ENCODE measurements around the gene VTN.

The VTN gene

GRCh38 chr17:28385406-28385805 lies 15.3 kb upstream of the VTN start:
- H3K27ac ChIP-seq: peak overlapping the region; percentile 84
- TF ChIP-seq ZFX (IDR thresholded peaks at IDR 0.05) (no peak), CTCF (conservative IDR thresholded peaks at IDR 0.05) (no peak)

- TF ChIP-seq CTCF (conservative IDR thresholded peaks at IDR 0.05) (no peak), ZFX (IDR thresholded peaks at IDR 0.05) (peak; percentile 82)
- H3K27ac ChIP-seq: peak overlapping the region; percentile 84
Observed at GRCh38 chr17:28385037-28385400, 14.9 kb upstream of the VTN start.

- H3K27ac ChIP-seq: peak overlapping the region; percentile 84
- TF ChIP-seq CTCF (conservative IDR thresholded peaks at IDR 0.05) (no peak), ZFX (IDR thresholded peaks at IDR 0.05) (no peak)
Observed at GRCh38 chr17:28384281-28385036, 14.4 kb upstream of the VTN start.

GRCh38 chr17:28381141-28381825 lies 11.2 kb upstream of the VTN start:
- TF ChIP-seq ZFX (IDR thresholded peaks at IDR 0.05) (no peak), CTCF (conservative IDR thresholded peaks at IDR 0.05) (no peak)
- peak overlapping the region; percentile 61 for H3K27ac ChIP-seq

- TF ChIP-seq ZFX (IDR thresholded peaks at IDR 0.05) (no peak), CTCF (conservative IDR thresholded peaks at IDR 0.05) (no peak)
- peak overlapping the region; percentile 61 for H3K27ac ChIP-seq
Observed at GRCh38 chr17:28379814-28380801, 10.0 kb upstream of the VTN start.

GRCh38 chr17:28372945-28373274 lies 2.8 kb upstream of the VTN start:
- TF ChIP-seq ZFX (IDR thresholded peaks at IDR 0.05) (no peak), CTCF (conservative IDR thresholded peaks at IDR 0.05) (no peak)
- H3K27ac ChIP-seq: no peak overlapping the region
